Middle frontal gyrus (tissue), 1 donor: ENCODE results near the gene POLE.
"Not testable (repeated sequence)": the region's sequence is repeated elsewhere in the genome, so short reads cannot be mapped to it uniquely, and the experiment has no call there.

Source experiments
- DNase-seq: peaks from one replicate; pipeline ENCODE4 v3.0.0-alpha.2; 2015; ENCODE audit warnings: low spot score; ENCODE audit errors: extremely low spot score

POLE gene

GRCh38 chr12:132614861-132615578, 72.1 kb downstream of the POLE start:
- peak; percentile 69 for DNase-seq

GRCh38 chr12:132614029-132614428, 73.1 kb downstream of the POLE start:
- DNase-seq = no peak

- no peak for DNase-seq
Observed at GRCh38 chr12:132611620-132612019, 75.5 kb downstream of the POLE start.

- DNase-seq = no peak
Observed at GRCh38 chr12:132610866-132611602, 76.1 kb downstream of the POLE start.

GRCh38 chr12:132610051-132610759, 76.9 kb downstream of the POLE start, which contains the start of gene LRCOL1:
LRCOL1 (minus strand) TSS chr12:132610582; CDS start chr12:132606251, 4,331 bp downstream.
- DNase-seq = no peak

GRCh38 chr12:132608231-132609171, 78.6 kb downstream of the POLE start:
- DNase-seq = no peak

- no peak for DNase-seq
Observed at GRCh38 chr12:132606927-132607326, 80.2 kb downstream of the POLE start.

GRCh38 chr12:132606466-132606865, 80.7 kb downstream of the POLE start:
- DNase-seq = no peak

- no peak for DNase-seq
Observed at GRCh38 chr12:132605892-132606291, 81.2 kb downstream of the POLE start.

GRCh38 chr12:132604668-132605441, 82.3 kb downstream of the POLE start:
- DNase-seq = no peak

GRCh38 chr12:132604151-132604618, 83.0 kb downstream of the POLE start:
- no peak for DNase-seq

GRCh38 chr12:132603240-132604150, 83.6 kb downstream of the POLE start:
- DNase-seq = no peak

- DNase-seq = no peak
Observed at GRCh38 chr12:132602572-132603239, 84.4 kb downstream of the POLE start.

- DNase-seq = no peak
Observed at GRCh38 chr12:132601171-132601883, 85.8 kb downstream of the POLE start.

GRCh38 chr12:132600048-132601032, 86.8 kb downstream of the POLE start:
- no peak for DNase-seq

GRCh38 chr12:132599502-132599901, 87.6 kb downstream of the POLE start:
- DNase-seq = not testable (repeated sequence)
